Tibial artery (tissue), 4 donors: ENCODE results near the gene UBE2H.

Source experiments
- DNase-seq, 2 donors: peaks; one replicate each; pipeline ENCODE4 v3.0.0-alpha.2; 2019
- H3K27ac ChIP-seq, 2 donors: fragments of 200-600 bp; sonication (generic) in 1 of 2; 1 replicate in 1 of 2; 2 replicates in 1 of 2; pipeline ENCODE4 v1.5.1; 2018 to 2019; ENCODE audit warnings: mild to moderate bottlenecking in 1 of 2
- H3K27me3 ChIP-seq, 2 donors: fragments of 200-600 bp; sonication (generic) in 1 of 2; one replicate each; pipeline versions ENCODE4 v1.5.1 to v1.6.0; 2016 to 2019
- H3K36me3 ChIP-seq, 3 donors: fragments of 200-600 bp; sonication (generic) in 2 of 3; one replicate each; pipeline ENCODE4 v1.5.1; 2016 to 2019; ENCODE audit warnings: mild to moderate bottlenecking in 2 of 3
- H3K4me1 ChIP-seq, 4 donors: fragments of 200-600 bp; sonication (generic) in 2 of 4; 1 replicate in 3 of 4; 2 replicates in 1 of 4; pipeline ENCODE4 v1.5.1; 2016 to 2019
- H3K4me3 ChIP-seq, 2 donors: fragments of 200-600 bp; sonication (generic) in 1 of 2; 1 replicate in 1 of 2; 2 replicates in 1 of 2; pipeline ENCODE4 v1.5.1; 2018 to 2019; ENCODE audit warnings: mild to moderate bottlenecking in 2 of 2
- H3K9me3 ChIP-seq, 3 donors: fragments of 200-600 bp; sonication (generic) in 1 of 3; one replicate each; pipeline ENCODE4 v1.5.1; 2016 to 2019
- CTCF ChIP-seq, 2 experiments: fragments of 200-600 bp in 1 of 2; fragments of 450-650 bp in 1 of 2; IDR thresholded peaks; one replicate each; pipeline ENCODE4 v1.5.1; 2017 to 2019; ENCODE audit warnings: antibody characterized with exemption in 2 of 2, mild to moderate bottlenecking in 1 of 2, moderate library complexity in 1 of 2
- intact Hi-C: fragments of 100-400 bp; cut with DNase I; formaldehyde crosslinking; loops from one replicate; pipeline ENCODE4 v1.15.0; 2023; ENCODE audit warnings: low total_unique reads

Gene UBE2H

DNA sequence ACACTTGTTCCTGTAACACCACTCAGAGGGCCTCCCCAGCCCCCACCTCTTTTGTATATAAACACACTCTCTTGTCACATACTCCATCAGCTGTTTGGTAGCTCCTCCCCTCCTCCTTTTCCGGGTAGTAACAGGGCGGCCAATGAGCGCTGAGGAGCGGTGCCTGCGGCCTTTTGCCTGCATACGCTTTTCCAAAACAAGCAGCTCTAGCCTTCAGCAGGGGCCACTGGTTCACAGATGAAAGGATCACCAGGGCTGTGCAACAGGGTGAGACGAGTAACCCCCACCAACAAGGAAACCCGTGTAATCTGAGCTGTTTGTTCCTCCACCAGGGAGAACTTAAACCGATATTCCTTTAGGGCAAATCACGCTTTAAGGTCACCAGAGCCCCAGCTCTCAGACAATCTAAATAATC, 3.9 kb downstream of the UBE2H start:
- intact Hi-C loops = loop anchor here (2.0 to 10.0 kb wide), 2 partner anchors 84 to 124 kb away; no protein-coding TSS in a partner anchor
- Histone ChIP-seq H3K27ac (peak overlapping the region; percentile 90 to 99), H3K4me1 (peaks cover 0 to 56% (median 28%) of the 10 kb centered on the region in 4 donors), H3K36me3 (no peaks in the 10 kb centered on the region), H3K27me3 (no peaks in the 10 kb centered on the region), H3K4me3 (peak overlapping the region; percentile 78 to 97), H3K9me3 (no peaks in the 10 kb centered on the region)
- DNase-seq = peak; percentile 91 to 93
- no peak for TF ChIP-seq CTCF (IDR thresholded peaks at IDR 0.05)

GRCh38 chr7:129948338-129948737, 4.4 kb downstream of the UBE2H start:
- no peaks in the 10 kb centered on the region for H3K27me3 ChIP-seq
- no peaks in the 10 kb centered on the region for H3K9me3 ChIP-seq
- H3K27ac ChIP-seq = peak overlapping the region; percentile 90 to 99
- peak overlapping the region in 1 of 2 donors; percentile 78 for H3K4me3 ChIP-seq
- intact Hi-C loops = loop anchor here (2.0 to 10.0 kb wide), 2 partner anchors 84 to 124 kb away; no protein-coding TSS in a partner anchor
- H3K4me1 ChIP-seq = peaks cover 0 to 60% (median 29%) of the 10 kb centered on the region in 4 donors
- TF ChIP-seq CTCF (IDR thresholded peaks at IDR 0.05) = no peak
- peaks cover 0 to 3% (median 0%) of the 10 kb centered on the region in 3 donors for H3K36me3 ChIP-seq
- DNase-seq = peak in 1 of 2 donors; percentile 27

- Histone ChIP-seq H3K36me3 (peaks cover 0 to 3% (median 0%) of the 10 kb centered on the region in 3 donors), H3K4me1 (peaks cover 0 to 66% (median 29%) of the 10 kb centered on the region in 4 donors), H3K27ac (peak overlapping the region; percentile 90 to 99), H3K9me3 (no peaks in the 10 kb centered on the region), H3K27me3 (no peaks in the 10 kb centered on the region), H3K4me3 (no peak overlapping the region)
- no peak for TF ChIP-seq CTCF (IDR thresholded peaks at IDR 0.05)
- peak in 1 of 2 donors; percentile 76 for DNase-seq
- intact Hi-C loops = loop anchor here (2.0 to 10.0 kb wide), 2 partner anchors 83 to 123 kb away; no protein-coding TSS in a partner anchor
Observed at GRCh38 chr7:129947701-129948100, 5.1 kb downstream of the UBE2H start.

DNA sequence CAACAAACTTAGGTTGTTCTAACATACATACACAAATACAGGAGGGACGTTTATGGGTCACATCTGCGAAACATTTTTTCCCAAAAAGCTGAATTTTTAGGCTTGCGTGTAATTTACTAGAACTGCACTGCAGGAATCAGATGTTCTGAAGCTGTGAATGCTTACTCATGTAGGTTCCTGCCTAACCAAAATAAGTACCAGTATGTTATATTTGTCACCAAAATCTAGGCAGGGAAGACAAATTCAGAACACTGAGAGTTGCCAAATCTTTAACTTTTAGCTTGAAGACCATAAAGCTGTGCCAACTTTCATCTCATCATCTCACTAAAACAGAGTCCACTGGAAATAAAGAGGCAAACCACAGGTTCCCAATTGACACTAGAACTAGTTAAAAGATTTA, 5.7 kb downstream of the UBE2H start:
- intact Hi-C loops = loop anchor here (10.0 kb wide), 1 partner anchor 82 kb away; no protein-coding TSS in a partner anchor
- Histone ChIP-seq H3K36me3 (peaks cover 0 to 3% (median 0%) of the 10 kb centered on the region in 3 donors), H3K4me1 (peaks cover 0 to 71% (median 29%) of the 10 kb centered on the region in 4 donors), H3K9me3 (no peaks in the 10 kb centered on the region), H3K27me3 (no peaks in the 10 kb centered on the region), H3K27ac (peak overlapping the region; percentile 90 to 99), H3K4me3 (no peak overlapping the region)
- TF ChIP-seq CTCF (IDR thresholded peaks at IDR 0.05) = no peak
- no peak for DNase-seq

GRCh38 chr7:129946282-129946681, 6.5 kb downstream of the UBE2H start:
- TF ChIP-seq CTCF (IDR thresholded peaks at IDR 0.05) = no peak
- H3K27ac ChIP-seq = peak overlapping the region; percentile 90 to 99
- H3K27me3 ChIP-seq = no peaks in the 10 kb centered on the region
- peaks cover 0 to 78% (median 31%) of the 10 kb centered on the region in 4 donors for H3K4me1 ChIP-seq
- intact Hi-C loops = loop anchor here (10.0 kb wide), 1 partner anchor 81 kb away; no protein-coding TSS in a partner anchor
- H3K36me3 ChIP-seq = peaks cover 0 to 3% (median 0%) of the 10 kb centered on the region in 3 donors
- H3K9me3 ChIP-seq = no peaks in the 10 kb centered on the region
- no peak for DNase-seq
- no peak overlapping the region for H3K4me3 ChIP-seq
